Measurements from ENCODE around the gene FABP2. TPM values are rescaled to one million over a fixed set of nuclear protein-coding genes. Genes with fewer than 3 reads are reported as not detected.

The FABP2 gene
- total and polyA plus RNA-seq, 2 of the 8 experiments (the other 6 are each of a cell fraction or from before 2014, with no cell fraction given): not detected

DNA sequence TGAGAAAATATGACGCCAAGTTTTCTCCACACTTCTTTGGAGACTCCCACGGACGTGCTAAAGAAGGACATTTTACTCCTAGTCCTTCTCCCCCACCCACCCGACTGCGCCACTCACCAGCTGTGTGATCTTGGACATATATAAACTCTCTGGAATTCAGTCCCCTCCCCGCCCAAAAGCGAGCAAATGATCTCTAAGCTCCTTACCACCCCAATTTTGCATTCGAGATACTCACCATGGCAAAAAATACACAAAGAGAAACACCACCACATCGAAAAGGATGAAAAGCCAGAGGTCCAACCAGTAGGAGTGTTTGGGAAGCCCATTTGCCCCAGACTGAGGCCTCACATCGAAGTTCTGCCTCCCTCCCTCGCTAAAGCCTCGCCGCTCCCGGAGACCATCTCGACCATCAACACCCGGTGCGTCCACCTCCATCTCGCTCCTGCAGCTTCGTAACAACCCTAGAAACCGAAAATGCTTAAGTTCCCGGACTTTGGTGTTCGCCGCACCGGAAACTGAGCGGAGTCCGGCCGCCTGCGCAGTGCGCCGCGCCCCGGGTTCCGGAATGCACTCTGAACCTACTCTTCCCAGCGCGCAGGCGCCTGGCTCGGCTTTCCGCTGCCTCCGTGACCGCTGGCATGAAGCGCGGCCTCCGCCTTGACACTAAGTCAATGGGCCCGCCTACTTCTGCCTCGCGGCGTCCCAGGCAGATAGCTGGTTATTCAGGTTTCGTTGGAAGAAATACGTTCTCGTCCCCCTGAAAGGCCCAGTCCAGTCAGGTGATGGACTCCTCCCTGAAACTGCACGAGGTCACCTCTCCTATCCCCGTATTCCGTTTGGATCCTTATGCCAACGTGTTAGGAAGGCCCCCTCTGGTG is 21.6 kb downstream of the FABP2 start:
- peak; percentile 79 to 93 for DNase-seq (ENCODE audit: low read depth in 1 of 2, low spot score in 2 of 2)
- peak overlapping the region; percentile 85 to 96 (median 90) for H3K4me3 ChIP-seq (ENCODE audit: extremely low read depth in 1 of 4, insufficient read depth in 2 of 4, low read depth in 3 of 4, low read length in 4 of 4)
- no peaks in the 10 kb centered on the region for H3K27me3 ChIP-seq (replicated peaks in 1 of 4; ENCODE audit: control insufficient read depth in 3 of 4, extremely low read depth in 1 of 4, insufficient read depth in 3 of 4, low read length in 3 of 4)
- no peak for FAIRE-seq
- H4K20me1 ChIP-seq (replicated peaks in 1 of 2; ENCODE audit: control insufficient read depth in 1 of 2, insufficient read depth in 2 of 2, low read length in 2 of 2): no peaks in the 10 kb centered on the region
- H2BK20ac ChIP-seq (ENCODE audit: low read length): no peak overlapping the region
- WGBS, 2 experiments (ENCODE audit: extremely low coverage in 1 of 2, insufficient coverage in 1 of 2, insufficient read length in 1 of 2, insufficient replicate concordance in 2 of 2, low coverage in 1 of 2, low lambda C conversion rate in 2 of 2, missing lambda C conversion rate in 1 of 2): 2% methylated on average over 54 of the region's 54 CpGs; no CpG with 5 or more reads in 1 of the 2 experiments
- no peak overlapping the region for H2BK15ac ChIP-seq (ENCODE audit: low read length)
- ChIA-PET CTCF (ENCODE audit: partially characterized antibody) (interaction anchor here (0.8 to 4.0 kb wide), 5 partner anchors 87 to 474 kb away, joined by 3 to 12 read pairs (median 5); partner anchors contain the start of gene USP53), POLR2A (ENCODE audit: partially characterized antibody) (interaction anchor here (0.5 to 2.3 kb wide), 7 partner anchors 11 to 311 kb away, joined by 3 to 14 read pairs (median 3); partner anchors contain the start of gene USP53)
- no peak overlapping the region for H2BK120ac ChIP-seq (replicated peaks; ENCODE audit: low read depth, low read length)
- H3K9ac ChIP-seq (replicated peaks in 1 of 4; ENCODE audit: extremely low read depth in 1 of 4, low read depth in 3 of 4, low read length in 3 of 4): peak overlapping the region; percentile 77 to 95 (median 84)
- H3K4ac ChIP-seq (replicated peaks; ENCODE audit: insufficient read length, low read depth, low read length): no peak overlapping the region
- H3K36me3 ChIP-seq (ENCODE audit: control insufficient read depth in 2 of 4, insufficient read depth in 4 of 4, low read length in 3 of 4): peaks cover 0 to 24% (median 2%) of the 10 kb centered on the region in 4 experiments; a peak in 2 of 8 replicates
- peaks cover 3 to 14% of the 10 kb centered on the region in 2 experiments; a peak in 3 of 4 replicates for H3K79me2 ChIP-seq (ENCODE audit: control insufficient read depth in 1 of 2, insufficient read depth in 2 of 2, low read length in 2 of 2)
- H3K9me3 ChIP-seq (ENCODE audit: insufficient read depth in 2 of 2, low read depth in 1 of 2, low read length in 1 of 2): no peaks in the 10 kb centered on the region
- H3K27ac ChIP-seq (ENCODE audit: low read depth, low read length): peak overlapping the region; percentile 75
- H2BK5ac ChIP-seq (ENCODE audit: low read depth, low read length): peak overlapping the region; percentile 95; the same call in 1 of the 2 replicates
- H3K56ac ChIP-seq (replicated peaks; ENCODE audit: insufficient read length, low read depth, low read length): peak overlapping the region; percentile 24
- H3K23ac ChIP-seq (ENCODE audit: insufficient read length): peak overlapping the region; percentile 96
- peak overlapping the region; percentile 36 for H3K18ac ChIP-seq (ENCODE audit: extremely low read depth, low read length)
- peak overlapping the region; percentile 35 for H4K5ac ChIP-seq (ENCODE audit: insufficient read length, low read depth, low read length)
- H4K8ac ChIP-seq (ENCODE audit: extremely low read depth, insufficient read depth, low read length): peak overlapping the region; percentile 77; the same call in 1 of the 2 replicates
- H3K14ac ChIP-seq (ENCODE audit: insufficient read length): no peak overlapping the region
- H3K79me1 ChIP-seq (ENCODE audit: low read depth, low read length): peaks cover 8% of the 10 kb centered on the region; the same call in 1 of the 2 replicates
- H3K4me1 ChIP-seq (replicated peaks in 1 of 4; ENCODE audit: control insufficient read depth in 3 of 4, insufficient read depth in 4 of 4, low read length in 3 of 4): peaks cover 2 to 6% (median 3%) of the 10 kb centered on the region in 4 experiments; a peak in 6 of 7 replicates
- H2AFZ ChIP-seq (ENCODE audit: low read length): peak overlapping the region; percentile 94
- peaks cover 11% of the 10 kb centered on the region for H3K23me2 ChIP-seq (ENCODE audit: low read depth, low read length)
- peak overlapping the region; percentile 80 to 92 for H3K4me2 ChIP-seq (ENCODE audit: insufficient read depth in 1 of 2, low read depth in 2 of 2, low read length in 2 of 2)
- no peak overlapping the region; the same call in 1 of the 2 replicates for H2BK12ac ChIP-seq (ENCODE audit: low read depth, low read length)
- no peak overlapping the region for H2AK5ac ChIP-seq (ENCODE audit: low read depth, low read length)
- H4K91ac ChIP-seq (replicated peaks; ENCODE audit: insufficient read length, low read length): no peak overlapping the region
- TF ChIP-seq NRF1 (IDR thresholded peaks at IDR 0.05; ENCODE audit: low read depth, low read length) (peak; percentile 75), POU5F1 (IDR thresholded peaks at IDR 0.05; ENCODE audit: low read depth, low read length) (no peak), RAD21 (IDR thresholded peaks at IDR 0.05 in 1 of 2, conservative IDR thresholded peaks at IDR 0.05 in 1 of 2; ENCODE audit: low read depth in 2 of 2, low read length in 2 of 2) (peak in 1 of 2 experiments; percentile 9; a peak in 1 of 4 replicates), GTF2F1 (IDR thresholded peaks at IDR 0.05; ENCODE audit: borderline replicate concordance, low read depth, low read length) (0 out of 2 replicates have a peak, but pooled peaks have one; percentile 34), MAFK (IDR thresholded peaks at IDR 0.05; ENCODE audit: low read depth, low read length) (no peak), GABPA (IDR thresholded peaks at IDR 0.05; ENCODE audit: borderline replicate concordance, insufficient read depth, low read length) (peak; percentile 93), HDAC6 (IDR thresholded peaks at IDR 0.05; ENCODE audit: low read depth, low read length) (no peak), SP1 (IDR thresholded peaks at IDR 0.05; ENCODE audit: low read depth, low read length) (no peak), EGR1 (IDR thresholded peaks at IDR 0.05; ENCODE audit: borderline replicate concordance, low read depth, low read length) (no peak), TAF1 (IDR thresholded peaks at IDR 0.05; ENCODE audit: low read depth, low read length) (peak; percentile 80), KDM4A (IDR thresholded peaks at IDR 0.05; ENCODE audit: low read depth, low read length, severe bottlenecking) (peak; percentile 39)

All from H1 (cell line).